HuH-7 (cell line): Measurements from ENCODE around the gene CYBA.
"Not testable (repeated sequence)": the region's sequence is repeated elsewhere in the genome, so short reads cannot be mapped to it uniquely, and the experiment has no call there.

Experiments used
- DNase-seq: peaks from one replicate; pipeline ENCODE4 v3.0.0; 2011; ENCODE audit warnings: low spot score

CYBA gene

GRCh38 chr16:88614818-88615580, 35.9 kb downstream of the CYBA start:
- DNase-seq = no peak

DNA sequence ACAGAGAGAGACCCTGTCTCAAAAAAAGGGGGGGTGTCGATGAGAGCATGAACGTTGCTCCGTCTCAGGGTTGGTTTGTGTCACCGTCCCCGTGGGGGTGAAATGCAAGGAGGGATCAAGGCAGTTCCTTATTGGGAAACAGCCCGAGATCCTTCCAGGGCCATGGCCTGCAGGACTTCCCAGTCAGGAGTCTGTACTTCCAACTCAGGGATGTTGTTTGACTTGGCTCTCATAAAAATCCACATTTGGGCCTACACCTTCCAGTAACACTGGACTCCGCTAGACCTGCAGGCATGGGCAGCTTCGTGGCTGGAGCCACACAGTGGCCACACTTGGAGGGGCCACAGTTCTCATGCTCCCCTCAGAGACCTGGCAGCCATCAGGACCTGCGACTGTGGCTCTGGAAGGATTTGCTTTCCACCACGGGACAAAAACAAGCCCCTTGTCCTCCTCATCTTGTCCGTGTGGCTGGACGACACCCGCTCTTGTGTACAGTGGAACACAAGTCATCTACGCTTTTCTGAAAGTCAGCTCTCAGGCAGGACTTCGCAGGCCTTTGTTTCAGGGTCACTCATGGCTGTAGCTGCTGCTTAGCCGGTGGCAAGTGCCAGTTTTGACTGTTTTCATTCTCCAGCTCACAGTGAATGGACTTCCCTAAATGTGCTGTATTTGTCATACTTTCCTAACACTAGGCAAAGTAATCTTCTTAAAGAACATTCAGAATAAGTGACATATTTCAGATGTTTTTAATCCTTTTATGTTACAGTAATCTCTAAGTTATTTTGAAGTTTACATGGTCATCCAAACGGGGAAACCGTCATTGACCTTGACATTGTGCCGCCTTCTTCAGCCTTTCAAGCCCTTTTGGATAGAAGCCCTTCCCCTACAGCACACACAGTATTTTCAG, 36.7 kb downstream of the CYBA start:
- DNase-seq = no peak

DNA sequence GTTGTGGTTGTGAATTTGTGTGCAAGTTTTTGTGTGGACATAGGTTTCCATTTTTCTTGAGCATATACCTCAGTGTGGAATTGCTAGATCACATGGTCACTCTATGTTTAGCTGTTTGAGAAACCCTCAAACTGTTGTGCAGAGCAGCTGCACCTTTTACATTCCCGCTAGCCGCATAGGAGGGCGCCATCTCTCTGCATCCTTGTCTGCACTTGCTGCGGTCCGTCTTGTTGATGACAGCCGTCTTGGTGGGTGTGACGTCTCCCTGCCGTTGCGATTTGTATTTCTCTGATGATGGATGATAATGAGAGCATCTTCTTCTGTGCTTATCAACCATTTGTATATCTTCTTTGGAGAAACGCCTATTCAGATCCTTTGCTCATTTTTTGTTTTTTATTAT, 37.6 kb downstream of the CYBA start:
- no peak for DNase-seq

DNA sequence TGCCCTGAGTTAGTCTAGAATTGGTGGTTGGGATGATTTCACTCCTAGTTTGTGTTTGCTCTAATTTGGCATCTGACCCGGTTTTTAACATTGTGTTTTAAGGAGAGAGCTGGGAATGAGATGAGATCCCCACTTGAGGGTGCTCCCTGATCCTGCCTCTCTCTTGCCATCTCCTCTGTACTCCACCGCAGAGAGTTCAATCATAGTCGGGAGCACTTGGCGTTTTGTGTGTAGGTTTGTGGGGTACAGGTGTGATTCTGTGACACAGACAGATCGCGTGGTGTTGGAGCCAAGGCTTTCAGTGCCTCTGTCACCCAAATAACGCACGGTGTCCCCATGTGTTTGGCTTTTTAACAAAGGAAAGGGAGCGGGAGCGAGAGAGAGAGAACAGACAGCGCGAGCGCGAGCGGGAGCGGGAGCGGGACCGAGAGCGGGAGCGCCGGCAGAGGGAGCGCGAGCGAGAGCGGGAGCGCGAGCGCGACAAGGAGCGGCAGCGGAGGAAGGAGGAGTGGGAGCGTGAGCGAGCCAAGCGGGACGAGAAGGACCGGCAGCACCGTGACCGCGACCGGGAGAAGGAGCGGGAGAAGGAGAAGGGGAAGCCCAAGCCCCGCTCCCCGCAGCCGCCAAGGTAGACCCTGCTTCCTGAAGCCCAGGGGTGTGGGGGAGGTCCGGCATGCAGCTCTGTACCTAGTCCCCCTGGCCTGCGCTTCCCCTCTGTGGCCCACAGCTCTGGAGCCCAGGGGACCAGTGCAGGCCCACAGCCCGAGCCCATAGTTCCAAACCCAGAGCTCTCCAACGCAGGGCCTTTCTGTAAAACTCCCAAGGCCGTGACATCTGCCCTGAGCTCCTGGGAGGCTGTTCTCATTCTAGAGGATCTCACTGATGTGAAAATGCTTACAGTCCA, 39.7 kb downstream of the CYBA start:
- no peak for DNase-seq

DNA sequence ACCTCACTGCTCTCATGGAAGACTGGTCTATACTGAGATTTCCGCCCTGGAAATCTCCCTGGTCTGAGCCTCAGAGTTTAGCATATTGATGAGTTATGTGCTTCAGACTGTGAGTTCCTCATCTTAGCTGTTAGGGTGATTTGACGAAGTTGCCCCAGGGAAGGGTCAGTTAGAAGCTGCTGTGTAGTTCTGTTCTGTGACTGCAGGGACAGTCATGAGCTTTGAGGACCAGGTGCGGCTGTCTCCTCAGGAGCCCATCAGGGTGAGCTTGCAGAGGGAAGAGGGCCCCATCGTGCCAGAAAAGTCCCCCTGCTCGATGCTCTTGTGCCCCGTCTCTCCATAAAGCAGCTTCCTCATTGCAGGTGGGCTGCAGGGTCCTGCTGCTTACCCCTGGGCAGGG, 40.8 kb downstream of the CYBA start:
- peak; percentile 62 for DNase-seq

GRCh38 chr16:88609426-88609825, 41.4 kb downstream of the CYBA start:
- DNase-seq = not testable (repeated sequence)

- no peak for DNase-seq
These were observed 42.8 kb downstream of the CYBA start for GRCh38 chr16:88608076-88608475.

GRCh38 chr16:88606148-88606757, 44.6 kb downstream of the CYBA start:
- no peak for DNase-seq

DNA sequence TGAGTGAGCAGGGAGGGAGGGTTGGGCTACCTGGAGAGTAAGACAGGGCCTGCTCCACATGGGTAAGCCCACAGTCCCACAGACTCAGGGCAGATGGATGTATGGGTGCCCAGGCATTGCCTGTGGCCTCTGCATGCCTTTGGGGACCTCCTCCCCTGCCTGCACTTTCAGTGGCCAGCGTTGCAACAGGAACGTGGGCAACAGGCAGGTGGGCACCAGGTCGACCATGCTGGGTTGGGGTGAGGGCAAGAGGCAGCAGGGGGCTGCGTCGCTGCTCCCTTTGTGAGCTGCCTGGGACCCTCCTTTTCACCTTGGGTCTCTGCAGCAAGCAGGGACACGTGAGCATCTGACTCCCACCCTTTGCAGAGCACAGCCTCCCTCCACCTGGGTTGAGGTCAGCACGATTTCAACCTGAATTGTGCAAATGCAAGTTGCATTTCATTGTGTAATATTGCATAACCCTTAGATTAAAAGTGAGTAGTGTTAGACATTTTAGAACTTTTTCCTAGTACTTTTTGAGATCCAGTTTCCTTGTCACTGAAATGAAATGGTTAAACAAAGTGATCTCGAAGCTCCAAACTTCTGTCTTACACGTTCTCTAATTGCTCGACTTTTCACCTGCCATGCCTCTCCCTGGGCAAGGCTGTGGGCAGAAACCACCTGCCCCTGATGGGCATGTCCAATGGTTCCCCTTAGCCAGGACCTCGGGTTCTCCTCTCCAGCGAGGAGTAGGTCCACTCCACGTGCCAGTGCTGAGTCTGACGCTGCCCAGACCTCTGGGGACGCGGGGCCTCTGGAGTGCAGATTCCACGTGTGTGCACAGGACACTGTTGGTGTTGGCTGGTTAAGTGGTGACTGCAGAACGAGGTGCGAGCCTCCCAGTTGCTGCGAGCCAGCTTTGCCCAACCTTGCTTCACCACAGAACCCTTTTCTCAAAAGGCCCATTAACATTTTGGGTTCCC, 45.4 kb downstream of the CYBA start:
- DNase-seq = no peak

GRCh38 chr16:88602091-88602490, 48.8 kb downstream of the CYBA start:
- no peak for DNase-seq

DNA sequence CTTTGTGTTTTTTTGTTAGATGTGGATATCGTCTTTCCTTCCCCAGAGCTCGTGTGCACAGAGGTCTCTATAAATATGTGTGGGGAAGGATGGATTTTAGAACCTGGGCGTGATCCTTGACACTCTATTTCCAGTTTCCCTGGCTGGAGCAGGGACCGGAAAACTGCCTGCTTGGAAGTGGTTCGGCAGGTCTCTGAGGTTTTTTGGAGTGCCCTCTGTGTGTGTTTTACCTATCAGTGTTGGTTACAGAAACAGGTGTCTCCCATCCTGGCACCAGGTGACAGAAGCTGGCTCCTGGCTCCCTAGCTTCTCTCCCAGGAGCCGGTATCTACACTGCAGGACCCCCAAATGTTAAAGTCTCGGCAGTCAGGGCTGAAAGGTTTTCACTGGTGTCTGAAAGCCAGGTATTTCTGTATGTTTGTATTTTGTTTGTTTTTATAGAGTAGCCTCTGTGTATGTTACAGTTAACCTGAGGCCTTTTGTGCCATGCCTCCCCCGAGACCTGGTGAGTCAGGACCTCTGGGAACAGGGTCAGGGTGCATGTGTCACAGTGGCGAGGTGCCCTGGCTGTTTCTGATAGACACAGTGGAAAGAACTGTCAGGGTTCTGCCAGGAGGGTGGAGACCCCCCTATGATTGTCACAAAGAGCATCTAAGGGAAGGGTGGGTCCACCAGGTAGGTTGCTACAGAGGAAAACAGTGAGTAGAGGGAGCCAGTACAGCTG, 49.4 kb downstream of the CYBA start:
- DNase-seq = no peak

DNA sequence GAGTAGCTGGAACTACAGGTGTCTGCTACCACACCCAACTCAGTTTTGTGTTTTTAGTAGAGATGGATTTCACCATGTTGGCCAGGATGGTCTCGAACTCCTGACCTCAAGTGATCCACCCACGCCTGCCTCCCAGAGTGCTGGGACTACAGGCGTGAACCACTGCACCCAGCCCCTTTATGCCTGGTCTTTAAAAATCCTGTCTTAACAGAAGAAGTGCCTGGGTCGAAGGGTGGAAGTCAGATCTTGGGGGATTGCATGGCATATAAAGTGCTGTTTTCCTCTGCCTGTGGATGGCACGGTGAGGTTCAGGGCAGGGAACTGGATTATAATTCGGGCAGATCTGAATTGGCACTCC, 50.3 kb downstream of the CYBA start:
- DNase-seq = no peak

DNA sequence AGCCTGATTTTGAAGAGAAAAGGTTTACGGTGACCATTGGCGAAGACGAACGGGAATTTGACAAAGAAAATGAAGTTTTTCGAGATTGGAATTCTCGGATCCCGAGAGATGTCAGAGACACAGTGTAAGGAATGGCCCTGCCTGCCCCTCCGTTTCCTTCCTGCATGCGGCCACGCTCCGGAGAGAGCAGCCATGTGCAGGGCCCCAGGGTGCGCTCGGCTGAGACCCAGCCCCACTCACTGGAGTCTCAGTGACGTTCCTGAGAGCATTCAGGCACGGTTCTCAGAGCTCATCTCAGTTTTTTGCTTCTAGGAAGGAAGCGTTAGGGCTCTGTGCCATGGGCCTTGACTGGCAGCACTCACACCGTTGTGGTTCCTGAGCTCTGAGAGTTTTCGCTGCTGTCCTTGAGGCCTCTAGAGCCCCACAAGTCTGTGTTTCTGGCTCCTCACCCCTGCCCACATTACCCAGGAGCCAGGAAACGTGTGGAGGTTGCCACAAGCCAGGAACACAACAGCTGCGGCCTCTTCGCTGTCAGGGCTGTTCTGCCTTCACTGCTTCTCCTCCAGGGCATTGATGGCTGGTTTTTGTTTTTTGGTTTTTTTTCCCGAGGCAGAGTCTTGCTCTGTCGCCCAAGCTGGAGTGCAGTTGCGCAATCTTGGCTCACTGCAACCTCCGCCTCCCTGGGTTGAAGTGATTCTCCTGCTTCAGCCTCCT, 50.9 kb downstream of the CYBA start:
- DNase-seq = no peak

- DNase-seq = no peak
These were observed 51.6 kb downstream of the CYBA start for GRCh38 chr16:88599092-88599733.

- no peak for DNase-seq
These were observed 52.9 kb downstream of the CYBA start for GRCh38 chr16:88597856-88598491.

- DNase-seq = no peak
These were observed 54.4 kb downstream of the CYBA start for GRCh38 chr16:88596483-88596882.

- DNase-seq = no peak
These were observed 54.9 kb downstream of the CYBA start for GRCh38 chr16:88595921-88596320.

GRCh38 chr16:88595101-88595500, 55.8 kb downstream of the CYBA start:
- DNase-seq = no peak
